AG04450 (cell line): ENCODE data around the gene CCDC59. TPM values are rescaled to one million over a fixed set of nuclear protein-coding genes. Genes with fewer than 3 reads are reported as not detected.

Source experiments
- CTCF ChIA-PET: fragments of 300-600, 350-600 bp; formaldehyde crosslinking; extraction: SDS; loops from one replicate; lab custom pipeline; 2022; ENCODE audit warnings: antibody characterized with exemption, inconsistent platforms; lab: Charles Lee
- POLR2A ChIA-PET: fragments of 350-600 bp; formaldehyde crosslinking; extraction: SDS; loops from one replicate; lab custom pipeline; 2021; ENCODE audit warnings: antibody characterized with exemption, inconsistent platforms; lab: Yijun Ruan, JAX
- DNase-seq: peaks from one replicate; pipeline ENCODE4 v3.0.0-alpha.2; 2011; ENCODE audit warnings: low read depth, low spot score
- H3K27ac ChIP-seq: one replicate; pipeline ENCODE4 v1.5.1; 2012; ENCODE audit warnings: low read depth, low read length, control low read depth
- H3K27me3 ChIP-seq: one replicate; pipeline ENCODE4 v1.6.0; 2012; ENCODE audit warnings: low read length; ENCODE audit not compliant: control insufficient read depth, insufficient read depth
- H3K4me3 ChIP-seq: 2 replicates; pipeline ENCODE4 v1.5.1; 2011; ENCODE audit warnings: mild to moderate bottlenecking, low read depth, low read length, control low read depth
- H3K9me3 ChIP-seq: 2 replicates; pipeline ENCODE4 v1.5.1; 2012; ENCODE audit warnings: low read length; ENCODE audit not compliant: control insufficient read depth, insufficient read depth
- CTCF ChIP-seq: IDR thresholded peaks from 2 replicates; pipeline ENCODE4 v1.5.1; 2011; ENCODE audit warnings: low read depth, low read length, control low read depth, inconsistent platforms
- polyA plus RNA-seq: library from polyadenylated mRNA; depleted of rRNA; stranded (reverse); fragments of >200 nt; gene quantifications from 2 replicates; pipeline ENCODE4 v1.2.3, GENCODE V29; 2011; rRNA removed

The CCDC59 gene
- polyA plus RNA-seq, 1 experiment: 27.3 TPM

GRCh38 chr12:82326905-82327503 is 31.2 kb downstream of the CCDC59 start:
- POLR2A ChIA-PET: no interaction called here
- CTCF ChIA-PET: interaction anchor here (0.6 to 2.6 kb wide), 6 partner anchors 11 to 683 kb away, joined by 3 to 17 read pairs (median 7); partner anchors contain the start of genes CCDC59 and METTL25
- no peaks in the 10 kb centered on the region for H3K27me3 ChIP-seq
- TF ChIP-seq CTCF: peak; percentile 57
- H3K4me3 ChIP-seq: no peak overlapping the region
- DNase-seq: no peak
- no peak overlapping the region for H3K27ac ChIP-seq
- no peaks in the 10 kb centered on the region for H3K9me3 ChIP-seq

- H3K27me3 ChIP-seq: no peaks in the 10 kb centered on the region
- TF ChIP-seq CTCF: no peak
- CTCF ChIA-PET: interaction anchor here (0.6 to 2.6 kb wide), 3 partner anchors 28 to 681 kb away, joined by 4 to 17 read pairs (median 11); partner anchors contain the start of genes CCDC59 and METTL25
- DNase-seq: no peak
- H3K9me3 ChIP-seq: no peaks in the 10 kb centered on the region
- H3K27ac ChIP-seq: no peak overlapping the region
- no peak overlapping the region for H3K4me3 ChIP-seq
- POLR2A ChIA-PET: no interaction called here
Measured at GRCh38 chr12:82325540-82326336, 32.4 kb downstream of the CCDC59 start.

GRCh38 chr12:82319276-82319675 is 38.9 kb downstream of the CCDC59 start:
- Histone ChIP-seq H3K27me3 (no peaks in the 10 kb centered on the region), H3K4me3 (no peak overlapping the region), H3K9me3 (peaks cover 5% of the 10 kb centered on the region; the same call in 1 of the 2 replicates), H3K27ac (no peak overlapping the region)
- ChIA-PET CTCF (no interaction called here), POLR2A (no interaction called here)
- no peak for DNase-seq
- no peak for TF ChIP-seq CTCF

- Histone ChIP-seq H3K27ac (no peak overlapping the region), H3K9me3 (peaks cover 6% of the 10 kb centered on the region; the same call in 1 of the 2 replicates), H3K27me3 (no peaks in the 10 kb centered on the region), H3K4me3 (no peak overlapping the region)
- CTCF ChIA-PET: no interaction called here
- no peak for TF ChIP-seq CTCF
- POLR2A ChIA-PET: no interaction called here
- no peak for DNase-seq
Measured at GRCh38 chr12:82314406-82314892, 43.7 kb downstream of the CCDC59 start.

Other genes with a start within 250 kb of the CCDC59 start
- gene METTL25, start 142 bp upstream of the CCDC59 start, polyA plus RNA-seq: 4.3 and 7.9 TPM in 2 replicates